Measurements from ENCODE around the gene SLC34A2. TPM values are rescaled to one million over a fixed set of nuclear protein-coding genes. Genes with fewer than 3 reads are reported as not detected.

The SLC34A2 gene
- total and polyA plus RNA-seq, 4 donors = 723 to 1,795 (median 1,246) TPM

GRCh38 chr4:25727711-25728493 lies 72.3 kb downstream of the SLC34A2 start:
- DNase-seq (no peak), ATAC-seq (ENCODE audit: insufficient read depth, low FRiP score) (no peak)
- no peaks in the 10 kb centered on the region for H3K27me3 ChIP-seq (ENCODE audit: control insufficient read depth in 3 of 3, insufficient read depth in 3 of 3, low read length in 2 of 3)
- H3K9me3 ChIP-seq (ENCODE audit: control insufficient read depth in 4 of 4, insufficient read depth in 3 of 4, low read length in 3 of 4) = peaks cover 0 to 2% (median 0%) of the 10 kb centered on the region in 4 donors
- TF ChIP-seq CTCF (IDR thresholded peaks at IDR 0.05; ENCODE audit: control extremely low read depth, extremely low read depth) = no peak
- no peak overlapping the region for H3K27ac ChIP-seq (ENCODE audit: low read depth in 1 of 2, low read length in 1 of 2)
- H3K9ac ChIP-seq (ENCODE audit: insufficient read depth in 1 of 2, low read length in 2 of 2) = no peak overlapping the region
- 92 to 93% methylated on average over 9 of the region's 9 CpGs for WGBS, 2 donors
- no peaks in the 10 kb centered on the region for H3K4me1 ChIP-seq (ENCODE audit: control insufficient read depth in 5 of 5, insufficient read depth in 5 of 5, low read length in 5 of 5)
- H3K4me3 ChIP-seq = no peak overlapping the region
- H3K36me3 ChIP-seq (ENCODE audit: control insufficient read depth in 4 of 4, insufficient read depth in 4 of 4, low read length in 4 of 4) = no peaks in the 10 kb centered on the region

Small RNAs within 50 kb of the gene (small RNA-seq; reads per million reads assigned to genes)
- gene AC092436.3 (ENCODE audit: low replicate concordance) = not detected
- gene MTND4LP22 (ENCODE audit: low replicate concordance) = not detected
- not detected for gene RPS29P11 (ENCODE audit: low replicate concordance)

Other genes starting within 250 kb of the SLC34A2 start
- 10 to 100 TPM; 75.8 to 93.3 TPM for gene SEL1L3, start 207.1 kb downstream of the SLC34A2 start, total RNA-seq
- 10 to 100 TPM; 29.2 to 38.3 TPM for gene SEL1L3, start 207.1 kb downstream of the SLC34A2 start, polyA plus RNA-seq

Measured in lung (tissue), 13 donors.